HepG2 (cell line): Measurements from ENCODE around the gene EDC3. TPM values are rescaled to one million over a fixed set of nuclear protein-coding genes. Genes with fewer than 3 reads are reported as not detected.

Experiments used
- CBX2 ChIP-seq, 2 experiments: fragments of 200-600 bp in 1 of 2; sonication (generic); formaldehyde crosslinking in 1 of 2; IDR thresholded peaks; 2 replicates each; pipeline versions ENCODE4 v1.7.0 to v1.8.1; 2018 to 2022; ENCODE audit warnings: low read depth in 2 of 2, low read length in 1 of 2, mild to moderate bottlenecking in 1 of 2, missing genetic modification reagents in 1 of 2
- HDAC2 ChIP-seq: sonication (generic); formaldehyde crosslinking; IDR thresholded peaks from 2 replicates; pipeline ENCODE4 v1.4.0; 2020; ENCODE audit warnings: missing genetic modification reagents
- HMGXB3 ChIP-seq: sonication (generic); formaldehyde crosslinking; IDR thresholded peaks from 2 replicates; pipeline ENCODE4 v1.4.0; 2020; ENCODE audit warnings: missing genetic modification reagents, borderline replicate concordance
- LCORL ChIP-seq, 2 experiments: fragments of 450-650 bp in 1 of 2; sonication (generic) in 1 of 2; formaldehyde crosslinking in 1 of 2; IDR thresholded peaks; 2 replicates each; pipeline versions ENCODE4 v1.5.0 to v1.6.1; 2017 to 2020; ENCODE audit warnings: antibody characterized with exemption in 1 of 2, missing genetic modification reagents in 1 of 2
- REXO4 ChIP-seq: sonication (generic); formaldehyde crosslinking; IDR thresholded peaks from 2 replicates; pipeline ENCODE4 v1.8.0; 2022; ENCODE audit warnings: missing genetic modification reagents, mild to moderate bottlenecking, borderline replicate concordance
- SPEN ChIP-seq: sonication (generic); formaldehyde crosslinking; IDR thresholded peaks from 2 replicates; pipeline ENCODE4 v1.5.1; 2020; ENCODE audit warnings: low read depth, mild to moderate bottlenecking, missing genetic modification reagents
- ZNF24 ChIP-seq: fragments of 450-650 bp; IDR thresholded peaks from 2 replicates; pipeline ENCODE4 v1.6.1; 2017; ENCODE audit warnings: antibody characterized with exemption, mild to moderate bottlenecking
- ZNF318 ChIP-seq: sonication (generic); formaldehyde crosslinking; IDR thresholded peaks from 2 replicates; pipeline ENCODE4 v1.4.0; 2020; ENCODE audit warnings: mild to moderate bottlenecking, missing genetic modification reagents
- ZNF616 ChIP-seq: sonication (generic); formaldehyde crosslinking; IDR thresholded peaks from 2 replicates; pipeline ENCODE4 v1.5.0; 2020; ENCODE audit warnings: low read depth, mild to moderate bottlenecking, missing genetic modification reagents
- ZNF841 ChIP-seq: sonication (generic); formaldehyde crosslinking; IDR thresholded peaks from 2 replicates; pipeline ENCODE4 v1.8.1; 2023; ENCODE audit warnings: missing genetic modification reagents, borderline replicate concordance
- polyA plus RNA-seq, 8 experiments: library from polyadenylated mRNA; depleted of rRNA in 3 of 8; stranded (reverse) in 7 of 8; unstranded in 1 of 8; fragments of >200 nt; fragmentation: Illumina TruSeq in 4 of 8; extraction: Trizol in 4 of 8; gene quantifications; 2 replicates each; pipeline versions ENCODE4 v1.2.1 to v1.2.3, GENCODE V29; 2011 to 2016; ENCODE audit warnings: low read depth in 4 of 8, missing spikeins in 1 of 8, mixed read lengths in 1 of 8; ENCODE audit not compliant: insufficient read depth in 1 of 8
- total RNA-seq, 5 experiments: library from RNA; depleted of rRNA; stranded (reverse); fragments of >200 nt; fragmentation: Illumina TruSeq; extraction: Trizol; gene quantifications; 2 replicates each; pipeline ENCODE4 v1.2.3, GENCODE V29; 2016; ENCODE audit warnings: low read depth in 1 of 5
- TF ChIP-seq, protein P1 (sequence below): sonication (generic); formaldehyde crosslinking; IDR thresholded peaks from 2 replicates; pipeline ENCODE4 v1.5.1; 2020; ENCODE audit warnings: missing genetic modification reagents, mild to moderate bottlenecking, borderline replicate concordance

The EDC3 gene
- total and polyA plus RNA-seq, 2 of the 13 experiments (the other 11 are each of a cell fraction or from before 2014, with no cell fraction given), result 17.4 to 32.0 TPM

- TF ChIP-seq, protein P1, sequence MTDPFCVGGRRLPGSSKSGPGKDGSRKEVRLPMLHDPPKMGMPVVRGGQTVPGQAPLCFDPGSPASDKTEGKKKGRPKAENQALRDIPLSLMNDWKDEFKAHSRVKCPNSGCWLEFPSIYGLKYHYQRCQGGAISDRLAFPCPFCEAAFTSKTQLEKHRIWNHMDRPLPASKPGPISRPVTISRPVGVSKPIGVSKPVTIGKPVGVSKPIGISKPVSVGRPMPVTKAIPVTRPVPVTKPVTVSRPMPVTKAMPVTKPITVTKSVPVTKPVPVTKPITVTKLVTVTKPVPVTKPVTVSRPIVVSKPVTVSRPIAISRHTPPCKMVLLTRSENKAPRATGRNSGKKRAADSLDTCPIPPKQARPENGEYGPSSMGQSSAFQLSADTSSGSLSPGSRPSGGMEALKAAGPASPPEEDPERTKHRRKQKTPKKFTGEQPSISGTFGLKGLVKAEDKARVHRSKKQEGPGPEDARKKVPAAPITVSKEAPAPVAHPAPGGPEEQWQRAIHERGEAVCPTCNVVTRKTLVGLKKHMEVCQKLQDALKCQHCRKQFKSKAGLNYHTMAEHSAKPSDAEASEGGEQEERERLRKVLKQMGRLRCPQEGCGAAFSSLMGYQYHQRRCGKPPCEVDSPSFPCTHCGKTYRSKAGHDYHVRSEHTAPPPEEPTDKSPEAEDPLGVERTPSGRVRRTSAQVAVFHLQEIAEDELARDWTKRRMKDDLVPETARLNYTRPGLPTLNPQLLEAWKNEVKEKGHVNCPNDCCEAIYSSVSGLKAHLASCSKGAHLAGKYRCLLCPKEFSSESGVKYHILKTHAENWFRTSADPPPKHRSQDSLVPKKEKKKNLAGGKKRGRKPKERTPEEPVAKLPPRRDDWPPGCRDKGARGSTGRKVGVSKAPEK, result no peak
- TF ChIP-seq HDAC2, result peak; percentile 35; the same call in 1 of the 2 replicates
- TF ChIP-seq LCORL (IDR thresholded peaks at IDR 0.05), result no peak
- peak; percentile 73; the same call in 1 of the 2 replicates for TF ChIP-seq LCORL (CRISPR knock-in tag; IDR thresholded peaks at IDR 0.05)
- TF ChIP-seq ZNF841, result no peak
- no peak for TF ChIP-seq REXO4 (CRISPR knock-in tag)
- TF ChIP-seq ZNF616 (CRISPR knock-in tag), result no peak
- TF ChIP-seq ZNF318 (CRISPR knock-in tag), result no peak
- no peak for TF ChIP-seq CBX2 (IDR thresholded peaks at IDR 0.05; ENCODE audit: low read depth, low read length)
- TF ChIP-seq CBX2 (CRISPR knock-in tag; IDR thresholded peaks at IDR 0.05; ENCODE audit: low read depth), result no peak
- no peak for TF ChIP-seq ZNF24
- peak; percentile 51 for TF ChIP-seq SPEN
- no peak for TF ChIP-seq HMGXB3 (CRISPR knock-in tag)
These were observed 30.3 kb upstream of the EDC3 start (continued) for GRCh38 chr15:74725845-74726773.
